Omental fat pad (tissue), 4 donors: ENCODE results near the gene RASL11B. TPM values are rescaled to one million over a fixed set of nuclear protein-coding genes. Genes with fewer than 3 reads are reported as not detected.

Experiments
- ATAC-seq: fragments of 150-250 bp; one replicate; pipeline ENCODE4 v1.9.1; 2016; ENCODE audit warnings: mild to moderate bottlenecking, moderate library complexity; ENCODE audit not compliant: low FRiP score
- DNase-seq: peaks from one replicate; pipeline ENCODE4 v3.0.0-alpha.2; 2019; ENCODE audit warnings: low spot score
- total RNA-seq, 4 donors: library from RNA; depleted of rRNA; stranded (reverse); fragments of >200 nt; gene quantifications; one replicate each; pipeline ENCODE4 v1.1.0, GENCODE V29; 2016
- TF ChIP-seq, protein P1 (sequence below), 3 donors: fragments of 450-650 bp; IDR thresholded peaks; one replicate each; pipeline ENCODE4 v1.5.1; 2016 to 2017; ENCODE audit warnings: antibody characterized with exemption in 3 of 3, mild to moderate bottlenecking in 3 of 3, moderate library complexity in 2 of 3

RASL11B gene
- 1 to 10 TPM in 2 of 4 donors, under 1 TPM in 1, not detected in 1; 0.56 to 1.9 (median 1.7) TPM for total RNA-seq

DNA sequence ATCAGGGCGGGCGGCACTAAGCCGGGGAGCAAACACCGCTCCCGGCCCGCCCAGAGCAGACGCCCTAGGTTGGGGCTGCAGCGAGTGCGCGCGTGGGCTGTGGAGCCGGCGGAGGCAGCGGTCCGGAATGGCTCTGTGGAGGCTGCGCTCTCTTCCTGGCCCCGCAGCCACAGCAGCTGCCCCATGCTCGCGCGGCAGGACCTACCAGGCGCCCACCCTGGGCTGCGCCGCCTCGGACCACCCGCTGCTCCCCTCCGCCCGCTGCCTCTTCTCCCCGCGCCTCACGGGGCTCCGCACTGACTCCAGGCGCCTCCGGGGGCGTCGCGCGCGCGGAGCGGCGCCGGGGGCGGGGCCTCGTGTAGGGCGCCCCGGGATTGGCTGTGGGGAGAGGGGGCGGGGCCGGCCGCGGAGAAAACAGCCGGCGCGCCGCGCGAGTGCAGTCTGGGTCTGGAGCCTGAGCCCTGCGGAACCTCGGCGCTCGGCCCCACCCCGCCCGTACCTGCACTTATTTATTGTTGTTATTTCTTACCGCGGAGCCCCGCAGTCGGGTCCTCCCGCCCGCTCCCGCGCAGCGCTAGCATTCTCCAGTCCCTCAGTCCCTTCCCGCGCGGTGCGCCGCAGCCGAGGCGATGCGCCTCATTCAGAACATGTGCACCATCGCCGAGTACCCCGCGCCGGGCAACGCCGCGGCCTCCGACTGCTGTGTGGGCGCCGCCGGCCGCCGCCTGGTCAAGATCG lies at the start of gene RASL11B:
Gene RASL11B, plus strand, starts transcription at position 439 of the 738 bp plus-strand sequence. Its CDS starts 191 bp downstream, at position 630.
- ATAC-seq: peak; percentile 98
- peak; percentile 59 for DNase-seq
- TF ChIP-seq, protein P1, sequence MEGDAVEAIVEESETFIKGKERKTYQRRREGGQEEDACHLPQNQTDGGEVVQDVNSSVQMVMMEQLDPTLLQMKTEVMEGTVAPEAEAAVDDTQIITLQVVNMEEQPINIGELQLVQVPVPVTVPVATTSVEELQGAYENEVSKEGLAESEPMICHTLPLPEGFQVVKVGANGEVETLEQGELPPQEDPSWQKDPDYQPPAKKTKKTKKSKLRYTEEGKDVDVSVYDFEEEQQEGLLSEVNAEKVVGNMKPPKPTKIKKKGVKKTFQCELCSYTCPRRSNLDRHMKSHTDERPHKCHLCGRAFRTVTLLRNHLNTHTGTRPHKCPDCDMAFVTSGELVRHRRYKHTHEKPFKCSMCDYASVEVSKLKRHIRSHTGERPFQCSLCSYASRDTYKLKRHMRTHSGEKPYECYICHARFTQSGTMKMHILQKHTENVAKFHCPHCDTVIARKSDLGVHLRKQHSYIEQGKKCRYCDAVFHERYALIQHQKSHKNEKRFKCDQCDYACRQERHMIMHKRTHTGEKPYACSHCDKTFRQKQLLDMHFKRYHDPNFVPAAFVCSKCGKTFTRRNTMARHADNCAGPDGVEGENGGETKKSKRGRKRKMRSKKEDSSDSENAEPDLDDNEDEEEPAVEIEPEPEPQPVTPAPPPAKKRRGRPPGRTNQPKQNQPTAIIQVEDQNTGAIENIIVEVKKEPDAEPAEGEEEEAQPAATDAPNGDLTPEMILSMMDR (IDR thresholded peaks at IDR 0.05): no peak

DNA sequence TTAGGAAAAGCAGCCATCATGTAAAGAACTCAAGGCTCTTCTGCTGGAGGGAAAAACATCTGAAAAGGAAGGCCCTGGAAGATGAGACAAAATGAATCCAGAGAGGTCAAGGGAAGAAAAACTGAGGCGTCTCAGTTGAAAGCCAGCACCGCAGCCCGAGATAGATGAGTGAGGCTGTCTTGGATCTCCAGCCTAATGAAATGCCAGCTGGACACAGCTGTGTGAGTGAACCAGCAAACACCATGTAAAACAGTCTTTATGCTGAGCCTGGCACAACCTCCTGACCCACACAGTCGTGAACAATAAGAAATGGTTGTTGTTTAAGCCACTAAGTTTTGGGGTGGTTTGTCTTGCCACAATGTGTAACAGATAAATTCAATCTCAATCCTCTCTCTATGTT lies 48.6 kb upstream of the RASL11B start:
- no peak for DNase-seq
- ATAC-seq: no peak
- TF ChIP-seq, protein P1 (IDR thresholded peaks at IDR 0.05): no peak

GRCh38 chr4:52822583-52822971 lies 39.5 kb upstream of the RASL11B start:
- ATAC-seq (peak; percentile 14), DNase-seq (no peak)
- TF ChIP-seq, protein P1 (IDR thresholded peaks at IDR 0.05): no peak

- DNase-seq (no peak), ATAC-seq (peak; percentile 62)
- TF ChIP-seq, protein P1 (IDR thresholded peaks at IDR 0.05): no peak
These were observed 39.0 kb upstream of the RASL11B start for GRCh38 chr4:52822972-52823701.

- DNase-seq (no peak), ATAC-seq (no peak)
- TF ChIP-seq, protein P1 (IDR thresholded peaks at IDR 0.05): no peak
These were observed 38.4 kb upstream of the RASL11B start for GRCh38 chr4:52823702-52824092.

DNA sequence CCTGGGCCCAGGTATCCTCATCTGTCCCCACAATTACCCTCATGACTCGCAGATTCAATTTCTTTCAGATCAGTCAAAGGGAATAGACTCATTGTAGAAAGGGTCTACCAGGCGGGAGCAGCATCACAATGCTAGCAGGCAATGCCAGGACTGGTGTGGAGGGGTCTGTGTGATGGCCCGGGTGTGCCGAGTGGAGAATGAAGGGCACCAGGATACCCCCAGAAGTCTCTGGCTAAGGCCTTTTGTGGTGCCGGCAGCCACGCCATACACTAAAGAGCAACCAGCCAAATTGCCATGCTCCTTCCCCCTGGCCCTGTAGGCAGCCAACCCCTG lies 37.9 kb upstream of the RASL11B start:
- DNase-seq (no peak), ATAC-seq (no peak)
- TF ChIP-seq, protein P1 (IDR thresholded peaks at IDR 0.05): no peak
